B cell (primary cell): ENCODE data around the gene CFL2.

ENCODE experiments used
- EZH2 ChIP-seq: IDR thresholded peaks from 2 replicates; pipeline ENCODE4 v1.6.1; 2012; ENCODE audit warnings: borderline replicate concordance, low read depth, mild to moderate bottlenecking, moderate library complexity, low read length; ENCODE audit not compliant: insufficient read depth, poor library complexity, severe bottlenecking
- TF ChIP-seq, protein P1 (sequence below): fragments of 200-600 bp; IDR thresholded peaks from one replicate; pipeline ENCODE4 v1.8.0; 2022; ENCODE audit warnings: antibody characterized with exemption, mild to moderate bottlenecking

DNA sequence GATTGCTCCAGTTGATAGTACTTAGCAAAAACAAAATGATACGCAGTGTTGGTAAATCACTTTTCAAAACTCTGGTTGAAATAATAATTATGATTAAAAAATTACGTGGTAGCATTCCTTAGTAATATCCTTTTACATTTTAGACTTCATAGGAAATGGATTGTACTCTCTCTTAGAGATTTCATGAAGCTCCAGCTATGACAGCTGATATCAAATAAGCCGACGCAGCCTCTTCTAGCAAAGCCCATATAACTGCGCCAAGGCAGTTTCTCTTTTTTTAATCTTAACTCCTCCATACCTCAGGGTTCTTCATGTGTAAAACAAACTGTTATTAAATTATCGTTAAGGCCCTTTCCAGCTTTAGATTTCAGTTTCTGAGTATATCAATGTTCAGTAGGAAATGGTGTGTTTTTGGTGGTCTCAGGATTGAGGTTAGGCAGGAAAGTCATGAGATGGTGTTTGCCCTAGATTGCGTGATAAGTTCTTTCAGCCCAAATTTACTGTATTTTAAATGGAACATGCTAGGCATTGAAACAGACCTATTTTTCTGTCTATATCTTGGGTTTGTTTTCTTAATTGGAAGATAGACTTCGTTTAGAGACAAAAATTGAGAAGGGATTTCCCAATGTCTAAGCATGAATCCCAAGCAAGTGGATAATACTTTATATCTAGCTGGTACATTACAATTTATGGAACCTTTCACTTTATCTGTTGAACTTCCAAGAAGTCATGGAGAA, 902 bp upstream of the CFL2 start:
- TF ChIP-seq, protein P1, sequence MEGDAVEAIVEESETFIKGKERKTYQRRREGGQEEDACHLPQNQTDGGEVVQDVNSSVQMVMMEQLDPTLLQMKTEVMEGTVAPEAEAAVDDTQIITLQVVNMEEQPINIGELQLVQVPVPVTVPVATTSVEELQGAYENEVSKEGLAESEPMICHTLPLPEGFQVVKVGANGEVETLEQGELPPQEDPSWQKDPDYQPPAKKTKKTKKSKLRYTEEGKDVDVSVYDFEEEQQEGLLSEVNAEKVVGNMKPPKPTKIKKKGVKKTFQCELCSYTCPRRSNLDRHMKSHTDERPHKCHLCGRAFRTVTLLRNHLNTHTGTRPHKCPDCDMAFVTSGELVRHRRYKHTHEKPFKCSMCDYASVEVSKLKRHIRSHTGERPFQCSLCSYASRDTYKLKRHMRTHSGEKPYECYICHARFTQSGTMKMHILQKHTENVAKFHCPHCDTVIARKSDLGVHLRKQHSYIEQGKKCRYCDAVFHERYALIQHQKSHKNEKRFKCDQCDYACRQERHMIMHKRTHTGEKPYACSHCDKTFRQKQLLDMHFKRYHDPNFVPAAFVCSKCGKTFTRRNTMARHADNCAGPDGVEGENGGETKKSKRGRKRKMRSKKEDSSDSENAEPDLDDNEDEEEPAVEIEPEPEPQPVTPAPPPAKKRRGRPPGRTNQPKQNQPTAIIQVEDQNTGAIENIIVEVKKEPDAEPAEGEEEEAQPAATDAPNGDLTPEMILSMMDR = no peak
- TF ChIP-seq EZH2 = no peak
